Measurements from ENCODE around the gene PRSS57. TPM values are rescaled to one million over a fixed set of nuclear protein-coding genes. Genes with fewer than 3 reads are reported as not detected.
"Not testable (repeated sequence)": the region's sequence is repeated elsewhere in the genome, so short reads cannot be mapped to it uniquely, and the experiment has no call there.

The PRSS57 gene
- polyA plus RNA-seq, 3 donors from 2014 or later: 5.8 to 41.4 (median 6.3) TPM

GRCh38 chr19:678791-679388 lies 16.4 kb downstream of the PRSS57 start:
- no peaks in the 10 kb centered on the region for H3K9me3 Mint-ChIP-seq
- no peaks in the 10 kb centered on the region for H3K36me3 Mint-ChIP-seq
- H3K4me3 Mint-ChIP-seq: peak overlapping the region in 4 of 5 donors; percentile 54 to 68 (median 60)
- H3K27me3 Mint-ChIP-seq (ENCODE audit: low read depth in 3 of 3): peaks cover 11 to 13% (median 12%) of the 10 kb centered on the region in 3 donors
- DNase-seq: no peak
- H3K4me1 Mint-ChIP-seq: peaks cover 0 to 7% of the 10 kb centered on the region in 2 donors
- H3K27ac Mint-ChIP-seq: peak overlapping the region in 4 of 6 donors; percentile 16 to 83 (median 44)

DNA sequence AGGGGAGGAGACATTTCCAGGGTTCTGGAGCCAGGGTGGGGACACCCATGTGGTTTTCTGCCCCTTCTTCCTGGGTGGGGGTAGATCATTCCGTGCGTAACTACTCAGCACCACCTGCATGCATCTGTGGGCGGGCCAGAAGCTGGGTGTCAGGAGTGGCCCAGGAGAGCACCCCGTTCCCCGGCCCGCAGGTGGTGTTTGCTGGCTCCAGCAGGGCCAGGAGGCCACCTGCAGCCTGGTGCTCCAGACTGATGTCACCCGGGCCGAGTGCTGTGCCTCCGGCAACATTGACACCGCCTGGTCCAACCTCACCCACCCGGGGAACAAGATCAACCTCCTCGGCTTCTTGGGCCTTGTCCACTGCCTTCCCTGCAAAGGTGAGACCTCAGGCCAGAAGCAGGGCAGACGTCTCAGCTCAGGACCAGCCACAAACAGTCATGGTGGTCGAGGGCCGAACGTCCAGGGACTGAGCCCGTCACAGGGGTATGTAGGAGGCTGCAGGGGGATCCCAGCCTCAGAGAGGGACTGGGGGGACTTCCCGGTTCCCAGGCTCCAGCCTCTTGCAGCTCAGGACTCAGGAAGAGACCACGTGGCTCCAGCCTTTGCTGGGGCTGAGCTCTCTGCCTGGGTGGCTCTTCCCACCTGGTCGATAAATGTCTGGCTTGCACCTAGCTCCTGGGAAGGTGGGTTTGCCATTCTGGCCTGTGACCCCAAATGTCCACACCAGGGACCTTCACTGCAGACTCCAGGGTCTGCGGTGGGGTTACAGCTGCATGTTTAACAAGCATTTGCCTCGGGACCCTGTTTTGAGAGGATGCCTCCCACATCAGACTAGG lies 17.4 kb downstream of the PRSS57 start:
- Mint-ChIP-seq H3K36me3 (no peaks in the 10 kb centered on the region), H3K27ac (no peak overlapping the region), H3K27me3 (ENCODE audit: low read depth in 3 of 3) (peaks cover 12 to 15% (median 15%) of the 10 kb centered on the region in 3 donors), H3K4me1 (peaks cover 0 to 7% of the 10 kb centered on the region in 2 donors), H3K4me3 (no peak overlapping the region), H3K9me3 (no peaks in the 10 kb centered on the region)
- DNase-seq: no peak

DNA sequence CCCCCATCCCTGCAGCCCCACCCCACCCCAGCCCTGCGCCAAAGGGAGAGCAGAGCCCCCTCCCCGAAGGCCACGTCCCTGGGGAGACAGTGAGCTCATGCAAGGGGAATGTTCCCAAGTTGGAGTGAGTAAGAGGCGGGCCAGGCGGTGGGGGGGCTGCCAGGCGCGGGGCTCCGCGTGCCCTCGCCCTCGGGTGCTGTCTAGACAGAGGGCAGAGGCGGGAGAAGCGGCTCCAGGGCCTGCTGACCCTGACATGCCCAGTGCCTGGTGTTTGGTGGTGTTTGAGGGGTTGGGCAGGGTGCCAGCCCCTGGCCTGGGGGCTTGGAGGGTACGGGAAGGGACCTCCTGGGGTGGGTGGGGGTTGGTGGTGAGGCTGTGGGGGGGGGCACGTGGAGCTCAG lies 18.1 kb downstream of the PRSS57 start:
- H3K27ac Mint-ChIP-seq: no peak overlapping the region
- no peak overlapping the region for H3K4me3 Mint-ChIP-seq
- H3K27me3 Mint-ChIP-seq (ENCODE audit: low read depth in 3 of 3): peaks cover 12 to 15% (median 15%) of the 10 kb centered on the region in 3 donors
- no peak for DNase-seq
- peaks cover 0 to 7% of the 10 kb centered on the region in 2 donors for H3K4me1 Mint-ChIP-seq
- no peaks in the 10 kb centered on the region for H3K9me3 Mint-ChIP-seq
- H3K36me3 Mint-ChIP-seq: no peaks in the 10 kb centered on the region

- DNase-seq: no peak
- peaks cover 0 to 4% of the 10 kb centered on the region in 2 donors for H3K4me1 Mint-ChIP-seq
- no peak within 1 kb of the TSS for H3K27ac Mint-ChIP-seq
- no peaks in the 10 kb centered on the region for H3K36me3 Mint-ChIP-seq
- H3K9me3 Mint-ChIP-seq: no peaks in the 10 kb centered on the region
- H3K27me3 Mint-ChIP-seq (ENCODE audit: low read depth in 3 of 3): peaks cover 12 to 15% (median 15%) of the 10 kb centered on the region in 3 donors
- H3K4me3 Mint-ChIP-seq: peak within 1 kb of the TSS in 2 of 5 donors; percentile 14 to 33
These were observed 18.7 kb downstream of the PRSS57 start, which contains the start of gene FSTL3 for GRCh38 chr19:676339-677105. FSTL3 (plus strand) TSS chr19:676392; CDS start chr19:676424, 32 bp downstream.

DNA sequence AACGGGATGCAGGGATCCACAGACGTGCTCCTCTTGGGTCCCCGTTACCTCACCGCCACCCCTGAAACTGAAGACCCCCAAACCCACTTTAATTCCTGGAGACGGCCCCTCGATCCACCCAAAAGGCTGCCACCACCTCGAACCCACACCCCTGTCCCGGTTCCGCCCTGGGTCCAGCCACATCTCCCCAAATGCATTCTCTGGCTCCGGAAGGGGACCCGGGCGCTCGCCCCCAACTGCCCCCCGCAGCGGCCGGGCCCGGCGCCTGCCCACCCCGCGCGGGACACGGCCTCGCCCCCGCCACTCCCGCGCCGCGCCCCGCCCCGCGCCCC lies 19.3 kb downstream of the PRSS57 start:
- Mint-ChIP-seq H3K27ac (no peak overlapping the region), H3K27me3 (ENCODE audit: low read depth in 3 of 3) (peaks cover 11 to 15% (median 15%) of the 10 kb centered on the region in 3 donors), H3K9me3 (no peaks in the 10 kb centered on the region), H3K36me3 (no peaks in the 10 kb centered on the region), H3K4me3 (no peak overlapping the region), H3K4me1 (peaks cover 0 to 3% of the 10 kb centered on the region in 2 donors)
- no peak for DNase-seq

GRCh38 chr19:674282-675151 lies 20.7 kb downstream of the PRSS57 start:
- Mint-ChIP-seq H3K27ac (no peak overlapping the region), H3K36me3 (no peaks in the 10 kb centered on the region), H3K9me3 (no peaks in the 10 kb centered on the region)

GRCh38 chr19:670609-671075 lies 24.6 kb downstream of the PRSS57 start:
- peaks cover 9 to 14% (median 11%) of the 10 kb centered on the region in 3 donors for H3K27me3 Mint-ChIP-seq (ENCODE audit: low read depth in 3 of 3)
- DNase-seq: no peak
- no peak overlapping the region for H3K4me3 Mint-ChIP-seq

More at GRCh38 chr19:674282-675151, 20.7 kb downstream of the PRSS57 start:
- DNase-seq: no peak
- Mint-ChIP-seq H3K4me3 (no peak overlapping the region), H3K27me3 (ENCODE audit: low read depth in 3 of 3) (peaks cover 3 to 12% (median 11%) of the 10 kb centered on the region in 3 donors), H3K4me1 (peaks cover 0 to 3% of the 10 kb centered on the region in 2 donors)

DNA sequence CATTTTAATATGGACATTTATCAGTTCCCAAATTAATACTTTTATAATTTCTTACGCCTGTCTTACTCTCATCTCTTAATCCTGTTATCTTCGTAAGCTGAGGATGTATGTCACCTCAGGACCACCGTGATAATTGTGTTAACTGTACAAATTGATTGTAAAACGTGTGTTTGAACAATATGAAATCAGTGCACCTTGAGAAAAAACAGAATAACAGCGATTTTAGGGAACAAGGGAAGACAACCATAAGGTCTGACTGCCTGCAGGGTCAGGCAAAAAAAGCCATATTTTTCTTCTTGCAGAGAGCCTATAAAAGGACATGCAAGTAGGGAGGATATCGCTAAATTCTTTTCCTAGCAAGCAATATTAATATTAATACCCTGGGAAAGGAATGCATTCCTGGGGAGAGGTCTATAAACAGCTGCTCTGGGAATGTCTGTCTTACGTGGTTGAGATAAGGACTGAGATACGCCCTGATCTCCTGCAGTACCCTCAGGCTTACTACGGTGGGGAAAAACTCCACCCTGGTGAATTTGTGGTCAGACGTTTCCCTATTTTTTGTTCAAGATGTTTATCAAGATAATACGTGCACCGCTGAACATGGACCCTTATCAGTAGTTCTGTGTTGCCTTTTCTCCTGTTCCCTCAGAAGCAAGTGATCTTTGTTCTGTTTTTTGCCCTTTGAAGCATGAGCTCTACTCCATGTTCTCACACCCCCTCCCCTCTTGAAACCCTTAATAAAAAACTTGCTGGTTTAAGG lies 26.4 kb downstream of the PRSS57 start:
- H3K27ac Mint-ChIP-seq, H3K9me3 Mint-ChIP-seq, H3K4me3 Mint-ChIP-seq, H3K4me1 Mint-ChIP-seq, DNase-seq, H3K36me3 Mint-ChIP-seq: not testable (repeated sequence)
- H3K27me3 Mint-ChIP-seq (ENCODE audit: low read depth in 3 of 3): peaks cover 8 to 12% (median 11%) of the 10 kb centered on the region in 3 donors

More at GRCh38 chr19:670609-671075, 24.6 kb downstream of the PRSS57 start:
- Mint-ChIP-seq H3K9me3 (peaks cover 0 to 3% (median 0%) of the 10 kb centered on the region in 6 donors), H3K27ac (no peak overlapping the region), H3K36me3 (no peaks in the 10 kb centered on the region), H3K4me1 (peaks cover 0 to 2% of the 10 kb centered on the region in 2 donors)

DNA sequence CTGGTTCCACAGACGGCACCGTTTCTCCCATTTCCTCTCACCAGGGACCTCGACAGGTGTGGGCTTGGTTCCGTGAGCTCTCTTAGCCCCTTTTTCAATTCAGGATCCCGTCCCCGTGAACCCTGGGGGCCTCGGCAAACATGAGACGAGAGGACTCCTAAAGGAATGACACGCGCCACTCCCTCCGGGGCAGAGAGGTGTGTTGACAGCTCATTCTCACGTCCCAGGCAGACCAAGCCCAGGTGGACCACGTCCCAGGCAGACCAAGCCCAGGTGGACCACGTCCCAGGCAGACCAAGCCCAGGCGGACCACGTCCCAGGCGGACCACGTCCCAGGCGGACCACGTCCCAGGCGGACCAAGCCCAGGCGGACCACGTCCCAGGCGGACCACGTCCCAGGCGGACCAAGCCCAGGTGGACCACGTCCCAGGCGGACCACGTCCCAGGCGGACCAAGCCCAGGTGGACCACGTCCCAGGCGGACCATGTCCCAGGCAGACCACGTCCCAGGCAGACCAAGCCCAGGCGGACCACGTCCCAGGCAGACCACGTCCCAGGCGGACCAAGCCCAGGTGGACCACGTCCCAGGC lies 28.2 kb downstream of the PRSS57 start:
- Mint-ChIP-seq H3K4me1 (peaks cover 10 to 14% of the 10 kb centered on the region in 2 donors), H3K27me3 (ENCODE audit: low read depth in 3 of 3) (peaks cover 13 to 23% (median 14%) of the 10 kb centered on the region in 3 donors)
- H3K36me3 Mint-ChIP-seq, DNase-seq, H3K27ac Mint-ChIP-seq, H3K9me3 Mint-ChIP-seq, H3K4me3 Mint-ChIP-seq: not testable (repeated sequence)

GRCh38 chr19:664913-665443 lies 30.3 kb downstream of the PRSS57 start:
- peaks cover 25 to 27% of the 10 kb centered on the region in 2 donors for H3K4me1 Mint-ChIP-seq
- peak overlapping the region in 5 of 6 donors; percentile 81 to 93 (median 89) for H3K27ac Mint-ChIP-seq
- no peaks in the 10 kb centered on the region for H3K36me3 Mint-ChIP-seq
- H3K27me3 Mint-ChIP-seq (ENCODE audit: low read depth in 3 of 3): peaks cover 31 to 43% (median 31%) of the 10 kb centered on the region in 3 donors
- peak overlapping the region; percentile 62 to 82 (median 72) for H3K4me3 Mint-ChIP-seq
- peak; percentile 71 to 75 (median 74) for DNase-seq
- peaks cover 0 to 3% (median 0%) of the 10 kb centered on the region in 6 donors for H3K9me3 Mint-ChIP-seq

DNA sequence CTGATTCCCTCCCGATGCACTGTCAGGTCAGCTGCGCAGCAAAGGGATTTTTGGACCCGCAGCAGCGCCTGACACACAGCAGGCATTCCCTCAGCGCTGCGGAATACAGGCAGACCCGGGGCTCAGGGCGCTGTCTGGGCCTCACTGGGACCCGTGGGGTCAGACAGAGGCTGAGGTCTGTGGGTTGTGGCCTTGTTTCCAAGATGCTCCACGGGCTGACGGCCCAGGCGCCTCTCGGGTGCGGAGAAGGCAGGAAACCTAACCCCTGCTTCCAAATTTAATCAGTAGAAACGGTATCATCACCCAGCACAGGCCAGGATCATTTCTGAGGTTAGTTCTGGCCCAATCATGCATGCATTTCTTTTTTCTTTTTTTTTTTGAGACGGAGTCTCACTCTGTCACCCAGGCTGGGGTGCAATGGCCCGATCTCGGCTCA lies 31.6 kb downstream of the PRSS57 start:
- Mint-ChIP-seq H3K27ac (peak overlapping the region; percentile 85 to 93 (median 92)), H3K27me3 (ENCODE audit: low read depth in 3 of 3) (peaks cover 30 to 51% (median 37%) of the 10 kb centered on the region in 3 donors), H3K36me3 (no peaks in the 10 kb centered on the region), H3K4me3 (peak overlapping the region; percentile 73 to 83 (median 78)), H3K9me3 (peaks cover 0 to 2% (median 0%) of the 10 kb centered on the region in 6 donors), H3K4me1 (peaks cover 33 to 38% of the 10 kb centered on the region in 2 donors)
- no peak for DNase-seq
